ENCODE measurements around the gene MMP12.

MMP12 gene

DNA sequence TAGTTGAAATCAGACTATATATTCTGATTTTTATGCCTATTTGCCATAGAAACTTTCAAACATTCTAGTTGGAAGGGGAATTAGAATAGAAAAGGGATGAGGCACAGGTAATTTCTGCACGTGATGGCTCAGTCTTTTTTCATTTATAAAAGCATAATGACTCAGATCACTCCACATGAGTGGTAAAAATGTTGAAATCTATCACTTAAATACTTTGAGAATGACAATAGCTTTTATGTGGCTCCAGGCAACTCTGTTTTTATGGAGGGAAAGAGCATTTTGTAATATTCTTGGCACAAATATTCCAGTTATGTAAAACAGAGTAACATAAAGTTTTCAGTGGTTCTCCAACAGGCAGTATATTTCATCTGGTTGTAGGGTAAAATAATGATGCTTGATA is 25.5 kb downstream of the MMP12 start:
- no peak for DNase-seq

DNA sequence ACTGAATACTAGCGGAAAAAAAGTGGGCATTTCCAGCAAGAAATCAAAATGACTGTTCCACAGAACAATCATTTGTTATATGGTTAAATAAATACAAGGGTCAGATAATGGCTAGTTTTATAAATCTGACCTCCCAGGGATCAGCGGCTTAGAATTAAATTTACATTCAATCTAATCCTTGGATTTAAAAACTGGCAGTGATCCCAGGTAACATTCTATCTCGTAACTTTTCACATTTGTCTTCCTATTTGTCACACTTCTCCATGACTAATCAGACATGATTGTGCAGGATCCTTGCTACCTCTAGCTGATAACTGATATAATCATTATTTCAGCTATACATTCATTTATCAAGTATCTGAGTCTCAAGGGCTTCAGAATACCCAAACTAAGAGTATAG is 28.5 kb downstream of the MMP12 start:
- no peak for DNase-seq

DNA sequence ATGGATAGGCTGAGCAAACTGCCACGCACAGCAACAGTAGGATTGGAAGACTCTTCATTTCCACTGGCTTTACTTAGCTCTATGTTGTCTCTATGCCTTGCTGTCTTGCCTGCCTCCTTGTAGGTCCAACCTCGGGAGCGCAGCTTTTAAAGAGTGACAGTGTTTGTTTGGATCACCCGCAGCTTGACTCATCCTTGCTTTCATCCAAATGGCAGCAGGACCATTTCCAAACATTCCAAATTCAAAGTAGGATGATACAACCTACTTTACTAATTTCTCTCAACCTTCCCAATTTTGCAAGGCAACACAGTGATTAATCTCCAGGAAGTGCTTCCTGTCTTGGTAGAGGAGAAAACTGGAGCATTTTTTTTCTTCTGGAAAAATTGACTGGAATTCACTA is 31.3 kb downstream of the MMP12 start, which contains the start of gene MMP3:
Gene MMP3 (minus strand): TSS at position 121 of the 400 bp plus-strand sequence. CDS start 63 bp downstream, at position 58.
- no peak for DNase-seq

DNA sequence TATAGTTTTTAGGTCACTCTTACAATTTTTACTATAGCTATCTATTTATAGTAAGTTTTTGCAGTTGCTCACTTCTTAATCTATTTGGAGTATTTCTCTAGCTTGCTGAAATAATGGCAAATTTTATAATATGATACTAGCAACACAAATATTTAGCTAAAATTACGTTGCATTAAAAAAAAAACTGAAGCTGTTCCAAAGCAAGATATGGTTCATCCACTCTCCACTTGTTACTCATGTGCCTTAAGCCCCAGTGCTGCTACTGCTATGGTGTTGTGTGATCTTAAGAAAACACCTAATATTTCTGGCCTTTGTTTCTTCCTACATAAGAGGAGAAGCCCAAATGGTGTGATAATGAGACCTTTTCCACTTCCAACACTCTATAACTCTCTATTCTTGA is 31.9 kb downstream of the MMP12 start:
- DNase-seq: no peak

DNA sequence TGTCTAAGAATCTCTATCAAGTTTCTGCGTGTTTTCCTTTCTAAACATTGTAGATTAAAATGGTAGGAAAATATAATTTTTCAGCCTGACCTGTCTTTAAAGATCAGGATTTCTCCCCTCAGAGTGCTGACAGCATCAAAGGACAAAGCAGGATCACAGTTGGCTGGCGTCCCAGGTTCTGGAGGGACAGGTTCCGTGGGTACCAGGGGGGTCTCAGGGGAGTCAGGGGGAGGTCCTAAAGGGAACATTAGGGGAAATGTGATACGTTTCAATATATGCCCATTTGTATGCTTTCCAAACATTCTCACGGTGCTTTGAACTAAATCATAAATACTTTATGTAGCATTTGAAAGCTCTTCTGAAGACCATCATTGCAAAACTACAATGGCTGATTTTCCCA is 34.8 kb downstream of the MMP12 start:
- peak; percentile 80 for DNase-seq

DNA sequence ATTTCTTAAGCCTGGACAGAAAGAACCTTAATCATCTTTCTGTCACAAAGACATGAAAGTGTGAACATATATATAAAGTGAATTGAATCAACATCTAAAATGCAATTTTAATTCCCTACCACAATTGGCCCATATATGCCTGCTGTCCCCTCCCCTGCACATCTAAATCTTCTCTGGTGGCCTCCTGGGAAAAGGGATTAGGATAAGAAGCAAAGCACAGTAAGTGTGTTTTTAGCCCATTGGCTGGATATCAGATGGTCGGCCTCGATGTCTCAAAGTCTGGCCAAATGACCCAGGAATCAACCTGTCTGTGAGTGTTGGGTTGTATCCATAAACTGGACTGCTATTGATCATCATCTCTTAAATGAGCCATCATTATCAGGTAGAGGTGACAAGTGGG is 37.1 kb downstream of the MMP12 start:
- DNase-seq: no peak

DNA sequence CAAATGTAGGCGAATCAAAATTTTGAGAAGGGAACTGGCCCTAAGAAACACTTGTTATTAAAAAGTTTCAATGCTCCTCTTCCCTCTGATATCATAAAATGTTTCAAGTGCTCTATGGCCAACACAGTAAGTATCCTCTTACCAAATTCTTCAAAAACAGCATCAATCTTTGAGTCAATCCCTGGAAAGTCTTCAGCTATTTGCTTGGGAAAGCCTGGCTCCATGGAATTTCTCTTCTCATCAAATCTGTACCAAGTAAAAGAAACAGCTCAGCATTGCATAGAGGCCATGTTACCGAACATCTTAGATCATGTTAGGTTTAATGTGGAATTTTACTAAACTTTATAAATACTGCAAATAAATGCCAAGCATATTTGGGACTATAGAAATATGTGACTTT is 37.6 kb downstream of the MMP12 start:
- no peak for DNase-seq

DNA sequence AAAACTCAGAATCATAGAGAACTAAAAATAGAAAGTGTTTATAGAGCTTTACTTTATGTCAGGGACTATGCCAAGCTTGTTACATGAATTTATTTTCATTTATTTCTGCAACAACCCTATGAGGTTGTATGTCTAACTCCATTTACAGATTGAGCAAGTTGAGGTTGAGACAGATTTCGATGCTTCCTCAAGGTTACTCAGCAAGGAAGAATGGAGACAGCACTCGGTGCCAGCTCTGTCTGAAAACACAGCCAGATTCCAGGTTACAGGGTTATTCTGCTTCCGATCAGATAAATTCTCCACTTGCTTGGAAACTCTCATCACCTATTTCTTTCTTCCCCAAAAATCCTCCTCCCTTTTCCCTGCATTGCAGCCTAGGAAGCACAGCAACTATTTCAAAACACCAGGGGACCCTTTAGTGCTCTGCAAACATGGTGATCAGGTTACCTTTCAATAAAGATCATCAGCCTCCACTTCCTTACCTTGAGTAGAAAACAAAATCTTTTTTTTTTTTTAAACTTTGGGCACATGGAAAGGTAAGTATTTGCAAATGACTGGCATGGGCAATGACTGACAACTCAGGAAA is 38.4 kb downstream of the MMP12 start:
- DNase-seq: no peak

DNA sequence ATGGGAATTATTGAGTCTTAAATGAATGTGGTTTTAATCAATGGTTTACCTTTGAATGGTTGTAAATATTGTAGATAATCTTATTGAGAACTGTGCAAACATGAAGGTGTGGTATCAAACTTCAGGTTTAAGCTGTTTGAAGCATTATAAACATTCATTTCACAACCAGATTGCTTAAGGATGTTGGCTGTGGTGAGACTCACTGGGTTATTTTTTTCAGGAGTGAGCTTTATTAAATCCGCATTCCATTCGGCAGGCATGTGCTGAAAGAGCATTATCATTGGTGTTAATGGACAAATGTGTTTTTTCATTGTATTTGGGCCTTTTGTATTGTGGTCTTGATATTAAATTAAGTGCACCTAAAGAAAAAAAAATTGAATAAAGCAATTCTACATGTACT is 41.1 kb downstream of the MMP12 start:
- DNase-seq: no peak

DNA sequence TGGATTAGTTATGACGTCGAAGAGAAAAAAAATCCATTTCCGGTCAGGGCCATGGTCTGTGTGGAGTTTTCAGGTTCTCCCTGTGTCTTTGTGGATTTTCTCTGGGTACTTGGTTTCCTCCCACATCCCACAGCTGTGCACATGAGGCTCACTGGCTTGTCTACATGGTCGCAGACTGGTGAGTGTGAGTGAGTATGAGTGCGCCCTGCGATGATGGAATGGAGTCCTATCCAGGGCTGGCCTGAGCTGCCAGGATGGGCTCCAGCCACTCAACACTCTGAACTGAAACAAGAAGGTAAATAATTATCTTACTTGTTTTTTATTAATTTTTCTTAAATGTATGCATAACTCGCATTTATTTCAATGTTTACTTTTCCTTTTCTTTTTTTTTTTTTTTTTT is 42.2 kb downstream of the MMP12 start:
- no peak for DNase-seq

DNA sequence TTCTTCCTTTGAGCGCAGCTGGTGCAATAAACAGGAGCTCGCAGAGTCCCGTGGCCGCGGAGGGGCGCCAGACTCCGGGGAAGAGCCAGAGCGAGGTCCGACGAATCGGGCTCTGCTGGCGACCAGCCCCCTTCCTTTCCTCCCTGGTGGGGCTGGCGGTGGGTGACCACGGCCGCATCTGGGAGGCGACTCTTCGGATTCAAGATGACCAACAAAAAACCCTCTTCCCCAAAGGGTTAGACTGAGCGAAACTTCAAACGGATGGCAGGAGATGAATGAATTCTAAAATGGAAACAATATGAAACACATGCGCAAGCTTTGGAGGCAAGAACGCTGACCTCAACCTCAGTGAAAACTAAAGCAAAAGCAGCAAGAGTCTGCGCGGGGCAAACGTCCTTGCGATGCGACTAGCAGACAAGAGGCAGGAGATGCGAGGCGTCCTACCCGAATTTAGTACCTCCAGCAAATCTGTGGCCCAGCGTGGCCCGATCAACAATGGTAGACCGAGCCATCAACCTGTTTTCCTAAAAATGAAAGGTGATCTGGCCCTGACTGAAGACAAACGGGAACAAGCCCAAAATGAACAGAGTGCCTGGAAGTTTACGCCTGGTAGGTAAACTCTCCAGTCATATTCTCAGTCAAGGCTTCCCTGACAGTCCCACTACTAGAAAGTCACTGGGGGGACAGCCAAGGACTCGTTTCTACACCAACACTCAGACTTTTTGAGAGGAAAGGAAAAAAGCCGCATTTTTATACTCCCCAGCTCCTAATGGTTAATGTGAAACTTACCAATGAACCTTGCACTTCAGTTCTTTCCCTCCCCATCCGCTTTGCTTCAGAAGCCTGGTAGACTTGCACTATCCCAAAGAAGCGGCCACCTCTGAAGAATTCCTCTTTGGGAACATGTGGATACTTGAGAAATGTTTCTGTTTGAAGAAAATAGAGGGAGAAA is 43.0 kb downstream of the MMP12 start:
- no peak for DNase-seq

DNA sequence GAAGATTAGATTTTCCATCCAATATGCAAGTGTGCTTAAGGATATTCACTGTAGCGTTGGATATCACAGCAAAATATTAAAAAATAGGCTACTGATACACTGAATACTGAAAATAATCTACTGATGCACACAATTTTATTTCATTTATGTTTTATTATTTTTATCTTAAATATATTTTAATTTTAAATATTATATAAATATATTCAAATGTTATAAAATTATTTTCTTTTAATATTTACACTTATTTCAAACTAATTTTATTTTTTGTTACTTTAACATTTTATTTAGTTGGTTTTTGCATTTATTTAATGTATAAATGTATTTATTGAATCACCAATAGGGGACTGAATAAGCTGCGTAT is 43.7 kb downstream of the MMP12 start:
- DNase-seq: no peak

DNA sequence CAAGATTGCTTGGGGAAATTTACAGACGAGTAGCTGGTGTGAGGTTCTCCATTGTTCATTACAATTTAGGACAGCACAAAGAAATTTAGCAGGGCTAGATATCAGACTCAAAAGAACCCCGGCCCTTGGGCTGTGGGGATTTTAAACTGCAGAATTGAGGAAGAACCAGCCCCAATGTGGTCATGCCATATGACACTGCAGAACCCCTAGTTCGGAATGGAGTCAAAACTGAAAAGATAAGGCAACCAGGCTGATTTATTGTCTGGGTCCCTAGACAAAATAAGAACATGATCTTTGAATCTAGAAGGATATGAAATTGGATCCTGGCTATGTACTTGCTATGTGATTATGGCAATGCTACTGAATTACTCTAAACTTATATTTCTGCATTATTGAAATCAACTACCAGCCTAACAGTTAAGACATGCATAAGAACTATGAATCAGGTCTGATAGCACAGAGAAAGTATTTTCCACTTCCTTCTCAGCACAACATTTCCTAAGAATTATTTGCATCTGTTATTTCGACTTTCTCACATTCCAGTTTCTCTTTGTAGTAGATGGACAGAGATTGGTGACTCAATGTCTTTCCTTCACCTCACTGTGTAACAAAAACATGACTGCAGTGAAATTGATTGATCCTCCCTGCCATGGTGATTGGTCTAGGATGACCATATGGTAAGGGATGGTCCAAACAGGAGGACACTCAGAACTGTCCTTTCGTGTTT is 44.6 kb downstream of the MMP12 start:
- no peak for DNase-seq

DNA sequence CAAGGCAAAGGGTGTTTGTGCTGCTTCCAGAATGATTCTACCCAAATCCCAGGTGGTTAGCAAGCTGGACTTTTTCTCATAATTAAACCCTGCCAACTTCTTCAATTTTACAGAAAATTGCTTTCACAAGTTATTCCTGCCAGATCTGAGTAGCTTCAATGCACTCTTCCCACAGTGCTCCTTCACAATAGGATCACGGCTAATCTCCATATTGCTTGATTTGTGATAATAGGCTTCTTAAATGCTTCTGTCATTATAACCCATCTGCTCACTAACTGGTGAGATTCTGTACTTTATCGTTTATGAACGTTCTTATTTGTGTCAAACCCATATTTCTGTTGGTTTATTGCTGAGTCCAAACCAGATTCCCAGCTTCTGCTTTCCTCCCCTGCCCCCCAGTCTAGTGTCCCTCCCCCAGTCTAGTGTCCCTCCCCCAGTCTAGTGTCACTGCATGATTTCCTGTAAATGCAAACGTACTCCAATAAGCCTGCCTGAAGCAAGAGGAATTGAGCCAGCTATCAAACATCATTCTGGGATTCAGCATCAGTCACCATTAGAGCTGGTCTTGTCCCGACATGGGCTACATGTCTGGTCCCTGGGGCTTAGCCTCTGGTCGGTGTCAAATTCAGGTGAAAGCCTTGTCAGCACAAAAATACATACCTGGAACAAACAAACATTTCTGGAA is 45.3 kb downstream of the MMP12 start:
- DNase-seq: no peak

DNA sequence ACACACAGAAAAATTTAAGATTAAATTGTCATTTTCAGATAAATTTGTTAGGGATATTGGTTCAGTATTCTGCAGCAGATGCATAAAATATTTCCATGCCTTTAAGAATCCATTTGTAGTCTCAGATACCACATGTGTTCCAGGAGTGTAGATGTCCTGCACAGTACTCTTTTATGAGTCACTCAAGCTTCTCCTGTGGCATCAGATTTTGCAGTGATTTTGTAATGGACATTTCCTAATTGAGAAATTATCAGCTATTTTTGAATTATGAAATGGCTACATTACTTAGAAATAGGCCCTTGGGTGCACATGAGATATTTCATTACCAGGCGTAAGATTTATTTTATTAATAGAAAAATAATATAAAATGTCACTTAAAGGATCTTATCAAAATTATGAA is 50.2 kb downstream of the MMP12 start:
- no peak for DNase-seq

DNA sequence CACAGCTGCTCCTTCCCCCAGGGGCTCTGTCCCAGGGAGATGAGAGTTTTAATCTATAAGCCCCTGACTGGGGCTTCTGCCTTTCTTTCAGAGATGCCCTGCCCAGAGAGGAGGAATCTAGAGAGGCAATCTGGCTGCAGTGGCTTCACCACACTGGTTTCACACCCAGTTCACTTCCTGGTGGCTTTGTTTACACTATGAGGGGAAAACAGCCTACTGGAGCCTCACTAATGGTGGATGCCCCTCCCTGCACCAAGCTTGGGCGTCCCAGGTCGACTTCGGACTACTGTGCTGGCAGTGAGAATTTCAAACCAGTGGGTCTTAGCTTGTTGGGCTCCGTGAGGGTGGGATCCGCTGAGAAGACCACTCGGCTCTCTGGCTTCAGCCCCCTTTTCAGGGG is 55.3 kb downstream of the MMP12 start:
- DNase-seq: no peak

DNA sequence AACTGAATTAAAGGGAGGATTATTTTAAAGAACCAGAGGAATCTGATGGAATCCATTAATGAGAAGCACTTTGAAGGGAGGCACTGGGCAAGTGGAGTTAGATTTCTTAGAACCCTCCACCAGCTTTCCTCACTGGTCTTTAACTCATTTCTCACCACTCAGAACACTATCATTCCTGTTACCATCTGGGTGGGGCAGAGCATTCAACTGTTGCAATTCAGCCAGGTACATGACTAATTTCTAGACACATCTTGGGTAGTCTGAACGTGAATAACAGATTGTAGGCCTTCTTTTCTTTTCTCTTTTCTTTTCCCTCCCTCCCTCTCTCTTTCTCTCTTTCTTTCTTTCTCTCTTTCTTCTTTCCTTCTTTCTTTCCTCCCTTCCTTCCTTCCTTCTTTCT is 61.3 kb downstream of the MMP12 start:
- DNase-seq: no peak

Data from NCI-H187 treated with DMSO at 0.1 percent for 48 hours (cell line).